ENCODE measurements around the gene HDAC9. TPM values are rescaled to one million over a fixed set of nuclear protein-coding genes. Genes with fewer than 3 reads are reported as not detected.
A peak's percentile ranks its signal among the peaks of the same experiment; 100 is the strongest.

Gene HDAC9
- total RNA-seq, 1 experiment from 2014 or later = 20.3 TPM

GRCh38 chr7:18808026-18808425, 312.5 kb downstream of the HDAC9 start:
- no peak for DNase-seq (ENCODE audit: low read depth, low spot score)
- in situ Hi-C loops (cut with HindIII; ENCODE audit: low pct_unique_long_range_greater_than_20kb, low sequenced_read_pairs) = no loop called here

DNA sequence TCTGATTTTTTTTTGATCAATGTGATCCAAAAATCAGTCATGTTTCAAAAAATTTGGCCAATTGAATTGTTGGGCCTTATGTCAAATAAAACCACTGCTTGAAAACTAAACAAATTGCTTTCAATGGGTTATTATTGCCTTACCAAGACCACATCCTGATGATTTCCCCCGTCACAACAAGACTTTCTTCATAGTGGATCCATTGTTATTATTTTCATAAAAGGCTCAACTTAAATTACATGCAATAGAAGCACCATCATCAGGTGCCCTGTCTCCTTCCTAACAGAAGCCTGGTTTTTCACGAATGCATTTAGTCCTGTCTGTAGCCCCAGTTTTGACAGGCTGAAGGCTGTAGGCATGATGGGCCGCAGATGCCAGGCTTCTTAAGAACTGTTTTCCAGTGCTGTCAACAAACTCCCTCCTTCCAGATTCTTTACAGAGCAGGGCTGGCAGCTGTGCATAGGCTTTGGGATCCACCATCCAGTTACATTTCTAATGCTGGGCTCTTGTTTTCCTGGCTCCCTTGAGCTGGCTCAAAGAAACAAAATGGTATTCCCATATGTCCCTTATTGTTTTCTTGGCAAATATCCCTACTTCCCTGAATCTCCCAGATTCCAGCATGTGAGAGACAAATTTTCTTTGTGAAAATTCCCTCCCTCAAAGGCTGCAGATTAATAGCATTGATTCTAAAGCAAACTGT, 319.9 kb downstream of the HDAC9 start:
- in situ Hi-C loops (cut with HindIII; ENCODE audit: low pct_unique_long_range_greater_than_20kb, low sequenced_read_pairs) = no loop called here
- peak; percentile 91 for DNase-seq (ENCODE audit: low read depth, low spot score)

DNA sequence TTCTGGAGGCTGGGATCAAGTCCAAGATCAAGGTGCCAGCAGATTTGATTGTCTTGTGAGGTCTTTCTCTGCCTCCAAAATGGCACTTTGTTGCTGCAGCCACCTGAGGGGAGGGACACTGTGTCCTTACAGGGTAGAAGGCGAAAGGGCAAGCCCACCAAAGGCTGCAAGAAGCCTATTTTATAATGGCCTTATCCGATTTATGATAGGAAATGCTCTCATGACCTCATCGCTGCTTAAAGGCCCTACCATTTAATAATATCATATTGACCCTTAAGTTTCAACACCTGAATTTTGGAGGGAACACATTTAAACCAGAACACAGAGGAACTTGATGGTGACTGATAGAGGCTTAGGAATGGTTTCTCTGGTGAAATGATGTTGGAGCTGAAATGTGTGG, 325.4 kb downstream of the HDAC9 start:
- no peak for DNase-seq (ENCODE audit: low read depth, low spot score)
- in situ Hi-C loops (cut with HindIII; ENCODE audit: low pct_unique_long_range_greater_than_20kb, low sequenced_read_pairs) = no loop called here

- in situ Hi-C loops (cut with HindIII; ENCODE audit: low pct_unique_long_range_greater_than_20kb, low sequenced_read_pairs) = no loop called here
- DNase-seq (ENCODE audit: low read depth, low spot score) = no peak
Observed at GRCh38 chr7:18821554-18821953, 326.0 kb downstream of the HDAC9 start.

- in situ Hi-C loops (cut with HindIII; ENCODE audit: low pct_unique_long_range_greater_than_20kb, low sequenced_read_pairs) = no loop called here
- DNase-seq (ENCODE audit: low read depth, low spot score) = no peak
Observed at GRCh38 chr7:18824157-18824556, 328.6 kb downstream of the HDAC9 start.

GRCh38 chr7:18828260-18828993, 332.9 kb downstream of the HDAC9 start:
- in situ Hi-C loops (cut with HindIII; ENCODE audit: low pct_unique_long_range_greater_than_20kb, low sequenced_read_pairs) = no loop called here
- DNase-seq (ENCODE audit: low read depth, low spot score) = no peak

DNA sequence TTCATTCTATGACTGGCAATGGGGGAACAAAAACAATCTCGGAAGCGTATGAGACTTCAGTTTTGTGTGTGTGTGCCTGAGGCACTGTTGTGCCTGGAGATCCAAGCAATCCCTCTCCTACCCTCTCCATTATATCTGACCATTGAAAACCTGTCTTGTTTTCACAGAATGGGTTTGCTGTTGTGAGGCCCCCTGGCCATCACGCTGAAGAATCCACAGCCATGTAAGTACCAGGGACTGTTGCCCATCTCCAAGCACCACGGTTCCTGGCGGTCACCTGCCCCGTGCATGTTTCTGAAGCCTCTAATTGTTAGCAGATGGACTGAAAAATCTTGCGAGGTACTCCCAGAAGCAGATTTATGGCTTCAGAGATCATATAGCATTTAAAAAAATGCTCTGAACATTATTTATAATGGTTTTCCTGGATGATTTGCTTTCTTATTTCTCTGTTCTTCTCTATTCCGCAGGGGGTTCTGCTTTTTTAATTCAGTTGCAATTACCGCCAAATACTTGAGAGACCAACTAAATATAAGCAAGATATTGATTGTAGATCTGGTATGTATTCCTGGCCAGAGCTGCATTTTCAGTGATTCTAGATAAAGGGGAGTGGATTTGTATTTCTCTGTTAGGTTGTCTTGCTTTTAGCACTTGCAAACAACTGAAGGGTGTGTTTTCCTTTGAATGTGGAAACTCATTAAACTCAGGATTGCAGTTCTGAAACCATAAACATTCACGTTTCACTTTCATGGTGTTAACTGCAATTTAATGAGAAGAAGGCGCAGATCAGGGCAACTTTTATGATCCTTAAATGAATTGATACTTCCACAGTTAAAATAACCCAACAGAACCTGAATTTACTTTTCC, 333.7 kb downstream of the HDAC9 start:
- in situ Hi-C loops (cut with HindIII; ENCODE audit: low pct_unique_long_range_greater_than_20kb, low sequenced_read_pairs) = no loop called here
- DNase-seq (ENCODE audit: low read depth, low spot score) = no peak

GRCh38 chr7:18829858-18830285, 334.3 kb downstream of the HDAC9 start:
- peak; percentile 32 for DNase-seq (ENCODE audit: low read depth, low spot score)
- in situ Hi-C loops (cut with HindIII; ENCODE audit: low pct_unique_long_range_greater_than_20kb, low sequenced_read_pairs) = no loop called here

DNA sequence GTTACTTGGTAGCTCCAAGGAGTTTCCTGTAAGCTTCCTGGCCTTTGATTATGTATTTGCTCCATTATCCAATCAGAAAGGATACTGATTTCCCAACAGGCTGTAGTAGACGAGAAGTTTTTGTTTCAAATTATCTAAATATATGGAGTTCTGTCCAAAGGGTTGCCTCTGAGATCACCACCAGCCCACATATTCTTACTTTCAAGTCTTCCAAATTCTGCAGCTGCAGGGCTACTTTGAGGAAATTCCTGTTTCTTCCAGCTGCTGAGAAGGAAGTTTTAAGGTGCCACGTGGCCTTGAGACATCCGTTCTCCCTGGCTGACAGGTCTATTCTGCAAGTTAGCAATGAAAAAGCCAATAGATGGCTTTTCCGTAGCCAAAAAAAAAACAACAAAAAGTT, 335.9 kb downstream of the HDAC9 start:
- in situ Hi-C loops (cut with HindIII; ENCODE audit: low pct_unique_long_range_greater_than_20kb, low sequenced_read_pairs) = no loop called here
- no peak for DNase-seq (ENCODE audit: low read depth, low spot score)

GRCh38 chr7:18831943-18832342, 336.4 kb downstream of the HDAC9 start:
- no peak for DNase-seq (ENCODE audit: low read depth, low spot score)
- in situ Hi-C loops (cut with HindIII; ENCODE audit: low pct_unique_long_range_greater_than_20kb, low sequenced_read_pairs) = no loop called here

DNA sequence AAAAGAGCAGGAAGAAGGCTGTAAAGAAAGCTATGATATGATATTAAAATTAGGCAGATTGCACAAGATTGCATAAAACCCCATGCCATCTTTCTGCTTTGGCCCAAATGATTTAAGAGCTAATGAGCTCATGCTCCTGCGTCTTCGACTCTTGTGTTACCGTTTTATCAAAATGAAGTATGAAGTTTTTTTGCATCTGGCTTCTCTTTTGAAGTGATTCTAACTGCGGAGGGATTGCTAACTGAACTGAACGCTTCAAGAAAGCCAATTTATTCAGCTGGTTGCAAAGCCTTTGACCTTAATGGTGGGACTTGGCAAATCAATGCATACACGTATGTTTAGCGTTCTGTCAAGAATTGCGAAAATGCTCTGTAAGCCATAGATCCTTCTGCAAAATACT, 339.0 kb downstream of the HDAC9 start:
- in situ Hi-C loops (cut with HindIII; ENCODE audit: low pct_unique_long_range_greater_than_20kb, low sequenced_read_pairs) = no loop called here
- no peak for DNase-seq (ENCODE audit: low read depth, low spot score)

DNA sequence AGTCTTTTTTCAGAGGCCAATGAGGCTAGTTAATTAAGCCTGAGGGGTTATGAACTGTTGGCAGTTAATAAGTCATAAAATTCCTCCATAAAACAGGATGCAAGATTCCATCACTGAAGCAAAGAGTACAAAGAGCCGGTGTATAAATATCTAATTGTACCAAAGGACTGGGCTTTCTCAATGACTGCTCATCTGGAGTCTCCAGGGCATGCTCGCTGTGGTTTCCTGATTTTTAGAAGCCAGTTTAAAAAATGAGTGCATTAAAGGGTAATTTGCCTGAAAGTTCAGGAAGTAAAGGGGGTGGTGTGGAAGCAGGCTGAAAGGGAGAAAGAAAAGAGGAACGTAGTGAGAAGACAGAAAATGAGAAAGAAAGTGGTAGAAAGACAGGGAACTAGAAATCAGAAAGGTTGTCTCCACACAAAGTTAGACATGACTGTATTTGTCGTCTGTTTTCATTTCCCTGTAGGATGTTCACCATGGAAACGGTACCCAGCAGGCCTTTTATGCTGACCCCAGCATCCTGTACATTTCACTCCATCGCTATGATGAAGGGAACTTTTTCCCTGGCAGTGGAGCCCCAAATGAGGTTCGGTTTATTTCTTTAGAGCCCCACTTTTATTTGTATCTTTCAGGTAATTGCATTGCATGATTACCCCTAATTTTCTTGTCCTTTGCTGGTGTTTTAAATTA, 339.6 kb downstream of the HDAC9 start:
- DNase-seq (ENCODE audit: low read depth, low spot score) = no peak
- in situ Hi-C loops (cut with HindIII; ENCODE audit: low pct_unique_long_range_greater_than_20kb, low sequenced_read_pairs) = no loop called here

DNA sequence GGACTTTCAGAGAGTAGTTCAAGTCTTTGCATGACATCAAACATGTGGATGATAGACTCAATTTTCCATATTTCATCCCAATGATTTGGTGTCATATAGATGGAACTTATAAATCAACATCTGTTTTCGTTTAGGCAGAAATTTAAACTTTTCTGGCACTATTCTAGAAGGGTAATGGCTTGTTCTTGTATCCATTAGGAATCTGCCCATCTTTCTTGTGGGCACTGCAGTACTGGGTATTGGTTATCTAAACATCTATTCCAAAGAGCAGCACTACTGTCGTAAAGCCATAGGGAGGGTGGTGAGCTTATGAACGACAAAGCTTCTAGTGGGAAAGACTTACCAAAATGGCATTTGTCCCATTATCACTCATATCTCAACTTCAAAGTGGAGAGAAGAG, 348.4 kb downstream of the HDAC9 start:
- DNase-seq (ENCODE audit: low read depth, low spot score) = no peak
- in situ Hi-C loops (cut with HindIII; ENCODE audit: low pct_unique_long_range_greater_than_20kb, low sequenced_read_pairs) = no loop called here

GRCh38 chr7:18844735-18845134, 349.2 kb downstream of the HDAC9 start:
- in situ Hi-C loops (cut with HindIII; ENCODE audit: low pct_unique_long_range_greater_than_20kb, low sequenced_read_pairs) = no loop called here
- no peak for DNase-seq (ENCODE audit: low read depth, low spot score)

GRCh38 chr7:18845700-18846099, 350.2 kb downstream of the HDAC9 start:
- no peak for DNase-seq (ENCODE audit: low read depth, low spot score)
- in situ Hi-C loops (cut with HindIII; ENCODE audit: low pct_unique_long_range_greater_than_20kb, low sequenced_read_pairs) = no loop called here

GRCh38 chr7:18846765-18847215, 351.2 kb downstream of the HDAC9 start:
- in situ Hi-C loops (cut with HindIII; ENCODE audit: low pct_unique_long_range_greater_than_20kb, low sequenced_read_pairs) = no loop called here
- DNase-seq (ENCODE audit: low read depth, low spot score) = no peak

GRCh38 chr7:18849130-18849529, 353.6 kb downstream of the HDAC9 start:
- in situ Hi-C loops (cut with HindIII; ENCODE audit: low pct_unique_long_range_greater_than_20kb, low sequenced_read_pairs) = no loop called here
- no peak for DNase-seq (ENCODE audit: low read depth, low spot score)

GRCh38 chr7:18855796-18856195, 360.2 kb downstream of the HDAC9 start:
- in situ Hi-C loops (cut with HindIII; ENCODE audit: low pct_unique_long_range_greater_than_20kb, low sequenced_read_pairs) = no loop called here
- DNase-seq (ENCODE audit: low read depth, low spot score) = no peak

Data from SK-MEL-5 (cell line).